ENCODE measurements around the gene VAV1.

VAV1 gene, protein sequence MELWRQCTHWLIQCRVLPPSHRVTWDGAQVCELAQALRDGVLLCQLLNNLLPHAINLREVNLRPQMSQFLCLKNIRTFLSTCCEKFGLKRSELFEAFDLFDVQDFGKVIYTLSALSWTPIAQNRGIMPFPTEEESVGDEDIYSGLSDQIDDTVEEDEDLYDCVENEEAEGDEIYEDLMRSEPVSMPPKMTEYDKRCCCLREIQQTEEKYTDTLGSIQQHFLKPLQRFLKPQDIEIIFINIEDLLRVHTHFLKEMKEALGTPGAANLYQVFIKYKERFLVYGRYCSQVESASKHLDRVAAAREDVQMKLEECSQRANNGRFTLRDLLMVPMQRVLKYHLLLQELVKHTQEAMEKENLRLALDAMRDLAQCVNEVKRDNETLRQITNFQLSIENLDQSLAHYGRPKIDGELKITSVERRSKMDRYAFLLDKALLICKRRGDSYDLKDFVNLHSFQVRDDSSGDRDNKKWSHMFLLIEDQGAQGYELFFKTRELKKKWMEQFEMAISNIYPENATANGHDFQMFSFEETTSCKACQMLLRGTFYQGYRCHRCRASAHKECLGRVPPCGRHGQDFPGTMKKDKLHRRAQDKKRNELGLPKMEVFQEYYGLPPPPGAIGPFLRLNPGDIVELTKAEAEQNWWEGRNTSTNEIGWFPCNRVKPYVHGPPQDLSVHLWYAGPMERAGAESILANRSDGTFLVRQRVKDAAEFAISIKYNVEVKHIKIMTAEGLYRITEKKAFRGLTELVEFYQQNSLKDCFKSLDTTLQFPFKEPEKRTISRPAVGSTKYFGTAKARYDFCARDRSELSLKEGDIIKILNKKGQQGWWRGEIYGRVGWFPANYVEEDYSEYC

DNA sequence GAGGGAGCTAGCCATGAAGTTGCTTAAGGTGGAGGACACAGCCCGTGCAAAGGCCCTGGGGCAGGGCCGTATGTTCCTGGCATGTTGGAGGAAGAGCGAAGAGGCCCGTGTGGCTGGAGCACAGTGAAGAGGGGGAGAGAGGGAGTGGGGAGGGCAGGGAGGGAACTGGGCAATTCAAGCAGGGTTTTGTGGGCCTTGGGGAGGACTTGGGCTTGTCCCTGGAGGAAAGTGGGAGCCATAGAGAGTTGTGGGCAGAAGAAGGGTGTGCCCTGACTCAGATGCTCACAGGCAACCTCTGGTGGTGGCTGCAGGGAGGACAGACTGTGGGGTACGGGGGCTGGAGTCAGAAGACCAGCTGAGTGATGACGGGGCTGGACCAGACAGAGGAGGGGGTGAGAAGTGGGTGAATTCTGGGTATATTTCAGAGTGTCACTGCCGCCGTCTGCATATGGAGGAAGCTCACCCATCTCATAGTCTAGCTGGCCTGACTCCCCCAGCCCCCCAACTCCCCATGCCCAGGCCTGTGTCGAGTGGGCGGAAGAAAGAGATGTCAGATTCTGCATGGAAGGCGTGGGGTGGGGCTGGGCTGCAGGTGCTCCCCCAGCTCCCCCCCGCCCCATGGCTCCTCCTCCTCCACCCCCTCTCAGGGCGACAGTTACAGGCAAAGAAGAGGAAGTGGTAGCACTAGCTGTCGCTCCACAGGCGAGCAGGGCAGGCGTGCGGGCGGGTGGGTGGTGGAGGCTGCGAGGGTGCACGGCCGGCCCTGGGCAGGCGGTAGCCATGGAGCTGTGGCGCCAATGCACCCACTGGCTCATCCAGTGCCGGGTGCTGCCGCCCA is at the start of gene VAV1:
Gene VAV1 (plus strand): TSS at position 681 of the 838 bp plus-strand sequence. CDS start 100 bp downstream, at position 781.
- DNase-seq (ENCODE audit: low read depth): peak; percentile 63

DNA sequence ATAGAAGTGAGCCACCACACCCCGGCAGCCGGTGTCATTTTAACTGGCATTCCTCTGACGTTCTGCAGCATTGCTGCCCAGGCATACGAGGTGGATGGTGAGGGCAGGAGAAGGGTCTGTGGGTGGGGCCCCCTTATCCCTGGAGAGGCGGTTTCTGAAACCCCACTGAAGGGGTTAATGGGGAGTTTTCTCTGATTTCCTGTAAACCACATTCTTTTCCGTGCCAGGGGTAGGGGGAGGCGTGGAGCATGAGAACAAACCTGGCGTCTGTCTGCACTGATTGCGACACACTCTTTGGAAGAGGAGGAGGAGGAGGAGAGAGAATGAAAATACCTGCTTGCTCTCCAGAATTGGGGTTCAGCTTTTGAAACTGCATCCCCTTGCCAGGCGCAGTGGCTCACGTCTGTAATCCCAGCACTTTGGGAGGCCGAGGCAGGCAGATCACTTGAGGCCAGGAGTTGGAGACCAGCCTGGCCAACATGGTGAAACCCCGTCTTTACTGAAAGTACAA is 49.3 kb upstream of the VAV1 start:
- no peak for DNase-seq (ENCODE audit: low read depth)

DNA sequence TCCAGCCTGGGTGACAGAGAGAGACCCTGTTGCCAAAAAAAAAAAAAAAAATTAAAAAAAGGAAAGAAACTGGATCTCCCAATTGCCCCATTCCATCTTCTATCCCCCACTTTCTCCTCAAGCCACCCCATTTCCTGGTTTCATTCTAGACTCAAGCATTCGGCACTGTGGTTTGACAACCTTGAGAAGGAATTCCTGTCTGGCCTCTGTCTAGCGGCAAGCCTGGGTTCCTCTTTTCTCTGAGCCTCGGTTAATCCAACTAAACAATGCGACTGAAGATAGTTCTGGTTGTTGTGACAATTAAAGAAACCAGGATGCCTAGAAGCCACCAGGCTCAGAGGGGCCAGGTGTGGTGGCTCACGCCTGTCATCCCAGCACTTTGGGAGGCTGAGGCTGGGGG is 48.8 kb upstream of the VAV1 start:
- DNase-seq (ENCODE audit: low read depth): no peak

DNA sequence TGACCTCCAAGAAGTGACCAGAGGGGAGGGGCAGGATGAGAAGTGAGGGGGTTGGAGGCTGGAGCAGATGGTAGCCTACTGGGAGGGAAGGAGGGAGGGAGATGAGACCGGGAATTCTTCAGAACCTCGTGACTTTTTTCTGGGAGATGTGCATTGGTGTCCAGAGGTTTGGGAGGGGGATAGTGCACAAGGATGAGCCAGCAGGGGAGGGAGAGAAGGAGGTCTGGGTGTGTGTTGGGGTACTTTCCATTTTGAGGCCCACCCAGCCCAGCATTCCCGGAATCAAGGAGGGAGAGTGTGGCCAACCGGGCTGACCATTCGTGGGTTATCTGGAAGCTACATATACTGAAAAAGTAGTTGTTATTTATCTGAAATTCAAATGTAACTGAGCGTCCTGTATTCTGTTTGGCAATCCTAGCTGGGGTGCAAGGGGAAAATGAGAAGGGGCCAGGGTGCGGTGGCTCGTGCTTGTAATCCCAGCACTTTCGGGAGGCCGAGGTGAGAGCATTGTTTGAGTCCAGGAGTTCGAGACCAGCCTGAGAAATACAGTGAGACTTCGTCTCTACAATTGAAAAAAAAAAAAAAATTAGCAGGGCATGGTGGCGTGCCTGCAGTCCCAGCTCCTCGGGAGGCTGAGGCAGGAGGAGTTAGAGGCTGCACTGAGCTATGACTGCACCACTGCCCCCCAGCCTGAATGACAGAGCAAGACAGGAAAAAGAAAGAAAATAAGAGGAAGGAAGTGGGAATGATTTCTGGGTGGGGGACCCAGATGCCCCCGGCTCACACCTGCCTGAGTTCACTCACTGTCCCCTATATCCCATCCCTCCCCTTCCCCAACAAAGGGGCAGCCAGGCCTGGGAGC is 47.6 kb upstream of the VAV1 start:
- DNase-seq (ENCODE audit: low read depth): no peak

DNA sequence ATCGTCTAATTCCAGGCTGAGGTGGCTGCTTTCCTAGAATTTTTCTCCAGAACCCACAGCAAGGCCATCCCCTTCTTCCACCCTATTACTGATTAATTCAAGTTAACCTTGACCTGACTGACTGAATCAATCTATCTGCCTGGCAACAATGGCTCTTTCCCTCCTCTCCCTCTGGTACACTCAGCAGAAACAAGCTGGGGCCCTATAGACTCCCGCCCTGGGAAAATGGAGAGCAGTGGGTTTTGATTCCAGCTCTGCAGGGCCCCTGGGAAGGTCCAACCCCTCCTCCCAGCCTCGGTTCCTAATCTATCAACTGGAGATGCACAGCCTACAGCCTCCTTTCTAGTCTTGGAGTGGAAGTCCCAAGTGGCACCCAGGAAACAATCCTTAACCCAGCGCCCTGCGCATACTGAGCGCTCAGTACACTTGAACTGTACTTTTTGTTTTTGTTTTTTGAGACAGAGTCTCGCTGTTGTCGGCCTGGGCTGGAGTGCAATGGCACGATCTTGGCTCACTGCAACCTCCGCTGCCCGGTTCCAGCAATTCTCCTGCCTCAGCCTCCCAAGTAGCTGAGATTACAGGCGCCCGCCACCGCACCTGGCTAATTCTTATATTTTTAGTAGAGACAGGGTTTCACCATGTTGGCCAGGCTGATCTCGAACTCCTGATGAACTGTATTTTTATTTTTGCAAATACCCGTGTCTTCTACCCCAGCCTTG is 46.8 kb upstream of the VAV1 start:
- no peak for DNase-seq (ENCODE audit: low read depth)

DNA sequence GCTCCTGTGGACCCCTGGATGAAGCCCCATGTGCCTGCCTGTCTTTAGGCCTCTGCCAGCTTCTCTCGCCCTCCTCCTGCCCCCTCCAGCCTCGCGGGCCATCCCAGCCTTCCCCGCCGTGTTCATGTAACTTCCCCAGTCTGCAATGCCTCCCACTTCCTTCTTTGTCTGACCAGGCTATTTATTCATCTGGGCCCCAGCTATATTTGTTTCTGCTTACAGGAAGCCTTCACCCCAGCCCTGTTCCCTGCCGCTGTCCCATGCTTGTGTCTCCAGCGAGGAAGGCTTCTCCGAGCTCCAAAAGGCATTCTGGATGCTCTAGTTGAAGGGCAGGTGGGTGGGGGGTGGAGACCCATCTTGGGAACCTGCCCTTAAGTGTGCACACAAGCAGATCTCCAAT is 44.2 kb upstream of the VAV1 start:
- DNase-seq (ENCODE audit: low read depth): no peak

DNA sequence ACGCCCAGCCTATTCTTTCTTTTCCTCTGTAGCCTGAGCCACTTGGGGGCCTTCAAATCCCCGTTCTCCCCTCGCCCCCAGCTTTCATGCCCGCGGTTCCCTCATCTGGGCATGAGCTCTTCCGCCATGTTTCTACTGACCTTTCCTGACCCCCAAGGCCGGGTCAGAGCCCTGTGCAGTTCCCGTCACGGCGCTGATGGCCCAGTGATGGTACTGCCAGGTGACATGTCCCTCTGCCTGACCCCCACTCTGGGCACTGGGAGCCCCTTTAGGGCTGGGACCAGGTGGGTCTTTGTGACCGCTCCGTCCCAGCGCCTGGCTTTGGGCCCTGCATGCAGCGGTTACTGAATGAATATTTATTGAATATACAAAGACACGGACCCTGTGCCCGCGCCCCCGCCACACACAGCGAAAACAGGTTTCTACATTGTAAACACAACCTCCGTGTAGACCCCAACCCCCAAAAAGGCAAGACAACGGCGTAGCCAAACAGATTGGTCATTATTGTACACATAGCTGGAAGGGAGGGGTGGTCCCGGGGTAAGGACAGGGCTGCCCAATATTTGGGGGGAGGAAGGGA is 42.8 kb upstream of the VAV1 start:
- no peak for DNase-seq (ENCODE audit: low read depth)

DNA sequence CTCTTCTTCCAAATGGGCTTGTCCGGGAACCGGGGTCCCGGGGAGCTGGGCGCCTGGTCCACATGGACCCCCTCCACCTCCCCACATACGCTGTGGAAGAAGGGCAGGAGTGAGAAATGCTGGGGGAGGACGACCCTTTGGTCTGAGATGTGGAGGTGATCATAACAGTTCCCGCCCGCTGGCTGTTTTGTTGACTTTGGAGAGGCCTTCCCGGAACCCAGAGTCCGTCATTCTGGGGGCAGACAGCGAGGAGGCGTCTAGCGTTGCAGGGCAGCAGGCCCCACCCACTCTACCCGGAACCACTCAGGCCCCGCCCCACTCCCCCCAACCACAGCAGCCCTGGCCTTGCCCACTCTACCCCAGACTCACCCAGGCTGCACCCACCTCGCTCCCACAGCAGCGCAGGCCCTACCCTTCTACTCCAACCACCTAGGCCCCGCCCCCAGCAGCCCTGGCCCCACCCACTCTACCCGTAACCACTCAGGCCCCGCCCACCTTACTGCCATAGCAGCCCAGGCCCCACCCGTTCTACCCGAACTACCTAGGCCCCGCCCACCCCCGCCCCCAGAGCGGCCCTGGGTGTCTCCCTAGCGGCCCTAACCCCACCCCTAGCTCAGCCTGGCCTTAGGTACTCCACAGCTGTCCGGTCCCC is 42.2 kb upstream of the VAV1 start:
- DNase-seq (ENCODE audit: low read depth): no peak

DNA sequence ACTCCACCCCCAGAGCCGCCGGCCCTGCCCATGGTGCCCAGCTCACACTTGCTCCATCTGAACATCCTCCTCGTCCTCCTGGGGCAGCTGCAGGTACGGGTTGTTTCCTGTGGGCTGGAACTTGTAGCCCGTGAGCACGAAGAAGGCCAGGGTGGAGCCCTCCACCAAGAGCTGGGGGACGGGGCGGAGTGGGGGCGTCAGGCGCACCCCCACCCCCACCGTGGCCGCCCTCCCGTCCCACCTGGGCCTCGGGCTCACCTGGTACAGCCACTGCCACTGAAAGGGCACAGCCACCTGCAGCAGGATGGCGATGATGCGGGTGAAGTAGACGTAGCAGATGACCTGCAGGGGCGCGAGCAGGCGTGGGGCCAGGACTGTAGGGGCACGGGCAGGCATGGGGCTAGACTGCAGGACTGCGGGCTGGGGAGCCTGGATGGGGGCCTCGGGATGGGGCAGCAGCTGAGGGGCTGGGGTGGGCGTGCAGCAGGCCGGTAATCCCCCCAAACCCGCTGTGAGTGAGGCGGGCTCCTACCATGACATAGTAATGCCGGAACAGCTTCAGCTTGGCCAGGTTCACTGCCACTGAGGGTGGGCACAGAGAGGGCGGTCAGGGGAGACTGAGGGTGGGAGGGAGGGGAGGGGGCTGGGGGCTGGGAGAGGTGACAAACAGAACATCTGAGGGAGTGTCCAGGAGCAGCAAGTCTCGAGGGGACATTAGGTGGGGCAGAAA is 41.4 kb upstream of the VAV1 start:
- DNase-seq (ENCODE audit: low read depth): no peak

DNA sequence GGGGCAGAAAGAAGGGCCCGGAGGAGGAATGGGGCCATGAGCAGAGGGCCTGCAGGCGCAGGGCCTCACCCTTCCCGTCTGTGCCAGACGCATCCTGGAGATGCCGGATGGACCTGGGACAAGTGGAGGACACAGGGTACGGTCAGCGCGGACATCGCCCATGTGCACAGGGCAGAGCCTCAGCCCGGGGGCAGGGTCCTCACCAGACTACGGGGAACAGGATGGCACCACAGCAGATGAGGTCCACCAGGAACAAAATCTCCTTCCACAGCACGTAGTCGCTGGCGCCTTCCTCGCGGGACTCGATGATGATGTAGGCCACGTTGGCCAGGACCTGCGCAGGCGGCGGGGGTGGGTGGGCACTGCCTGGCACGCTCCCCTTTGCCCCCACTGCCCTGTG is 40.7 kb upstream of the VAV1 start:
- no peak for DNase-seq (ENCODE audit: low read depth)

DNA sequence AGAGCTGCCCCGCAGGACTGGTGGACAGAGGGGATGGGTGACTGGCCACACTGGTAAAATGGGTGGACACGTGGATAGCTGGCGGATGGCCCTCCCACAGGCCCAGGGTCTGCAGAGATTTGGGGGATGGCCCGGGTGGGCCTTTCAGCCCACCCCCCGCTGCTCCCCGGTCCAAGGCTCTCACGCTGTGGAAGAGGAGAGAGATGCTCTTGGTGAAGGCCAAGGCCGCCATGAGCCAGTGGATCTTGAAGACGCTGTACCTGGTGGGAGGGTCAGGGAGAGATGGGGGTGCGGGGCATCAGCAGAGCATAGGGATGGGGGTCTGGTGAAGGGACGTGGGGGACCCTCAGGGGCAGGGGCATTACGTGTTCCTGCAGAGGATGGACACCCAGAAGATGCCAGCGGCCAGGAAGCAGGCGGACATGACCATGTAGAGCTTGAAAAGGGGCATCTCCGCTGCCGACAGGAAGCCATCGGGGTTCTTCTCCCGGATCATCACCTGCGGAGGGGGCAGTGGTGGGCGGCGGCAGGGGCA is 39.6 kb upstream of the VAV1 start:
- DNase-seq (ENCODE audit: low read depth): no peak

DNA sequence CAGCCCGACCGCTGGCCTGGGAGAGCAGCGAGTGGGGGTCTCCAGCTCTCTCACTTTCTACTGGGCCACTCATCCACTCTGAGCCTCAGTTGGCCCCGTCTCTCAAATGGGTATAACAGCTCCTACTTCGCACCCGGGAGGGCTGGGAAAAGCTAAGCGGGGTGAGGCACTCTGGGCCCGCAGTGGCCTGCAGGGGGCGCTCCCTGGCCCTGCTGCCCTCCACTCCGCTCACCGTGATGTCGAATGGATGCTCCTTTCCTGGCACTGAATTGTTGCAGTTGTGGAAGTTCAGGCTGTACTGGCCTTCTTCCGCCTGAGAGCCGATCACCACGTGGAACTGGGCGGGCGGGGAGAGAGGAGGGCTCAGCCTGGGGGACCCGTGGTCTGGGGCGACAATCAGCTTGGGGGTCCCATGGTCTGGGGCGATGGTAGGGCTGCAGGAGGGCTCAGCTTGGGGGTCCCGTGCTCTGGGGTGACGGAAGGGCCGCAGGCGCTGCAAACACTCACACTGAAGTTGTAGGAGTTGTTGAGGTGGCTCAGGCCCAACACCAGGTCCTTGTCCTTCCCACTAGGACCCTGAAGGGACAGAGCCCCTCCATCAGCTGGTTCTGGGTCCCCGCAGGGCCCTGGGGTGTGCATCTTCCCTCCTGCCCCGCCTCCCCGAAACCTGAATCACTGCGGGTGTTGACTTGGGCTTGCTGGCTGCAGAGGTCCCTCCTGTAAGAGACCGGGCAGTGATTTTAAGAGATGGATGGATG is 39.0 kb upstream of the VAV1 start:
- DNase-seq (ENCODE audit: low read depth): no peak

DNA sequence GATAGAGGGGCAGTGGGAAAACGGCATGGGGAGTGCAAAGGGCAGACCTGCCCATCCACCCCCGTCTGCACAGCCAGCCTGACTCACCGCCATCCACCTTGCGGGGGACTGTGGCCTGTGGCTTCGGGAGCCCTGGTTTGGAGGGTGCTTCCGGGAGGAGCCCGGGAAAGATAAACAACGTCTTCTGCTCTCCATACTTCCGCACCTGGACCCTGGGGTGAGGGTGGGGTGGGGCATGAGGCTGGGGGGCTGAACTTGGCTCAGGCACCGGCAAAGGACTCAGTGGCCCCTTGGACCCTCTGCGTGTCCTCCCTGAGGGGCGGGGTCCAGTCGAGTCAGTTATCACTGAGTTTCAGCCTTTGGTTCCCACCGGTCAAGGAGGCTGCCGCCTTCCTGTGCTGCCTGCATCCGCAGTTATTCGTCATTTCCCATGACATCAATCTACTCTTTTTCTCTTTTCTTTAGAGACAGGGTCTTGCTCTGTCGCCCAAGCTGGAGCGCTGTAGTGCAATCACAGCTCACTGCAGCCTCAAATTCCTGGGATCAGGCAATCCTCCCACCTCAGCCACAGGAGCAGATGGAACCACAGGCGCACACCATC is 38.3 kb upstream of the VAV1 start:
- DNase-seq (ENCODE audit: low read depth): no peak

DNA sequence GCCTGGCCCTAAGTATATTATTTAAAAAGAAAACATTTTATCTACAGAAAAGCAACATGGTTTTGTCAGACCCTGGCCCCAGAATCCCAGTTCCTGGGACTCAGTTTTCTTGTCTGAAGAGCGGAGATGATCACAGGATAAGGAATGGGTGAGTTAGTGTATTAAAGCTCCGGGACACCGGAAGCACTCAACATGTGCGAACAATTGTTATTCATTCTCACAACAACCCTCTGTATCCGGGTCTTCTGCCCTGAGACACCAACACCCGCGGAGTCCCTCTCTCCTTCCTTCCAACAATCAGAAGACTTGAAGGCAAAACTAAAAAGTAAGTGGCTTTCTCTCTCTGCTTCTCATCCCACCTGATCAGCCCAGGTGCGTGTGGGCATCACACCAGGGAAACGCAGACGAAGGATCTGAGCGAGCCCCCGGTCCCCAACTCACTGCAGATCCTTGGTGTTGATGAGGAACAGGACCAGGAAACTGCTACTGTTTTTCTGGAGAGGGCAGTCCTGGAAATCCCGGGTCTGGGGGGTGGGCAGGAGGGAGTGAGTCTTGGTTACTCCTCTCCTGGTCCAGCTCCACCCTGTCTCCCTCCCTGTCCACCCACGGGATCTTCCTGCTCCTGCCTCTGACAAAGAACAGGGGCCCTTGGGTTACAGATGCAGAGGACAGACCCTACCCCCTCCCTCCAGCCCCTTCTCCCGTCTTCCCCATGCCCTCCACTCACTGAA is 37.2 kb upstream of the VAV1 start:
- no peak for DNase-seq (ENCODE audit: low read depth)

DNA sequence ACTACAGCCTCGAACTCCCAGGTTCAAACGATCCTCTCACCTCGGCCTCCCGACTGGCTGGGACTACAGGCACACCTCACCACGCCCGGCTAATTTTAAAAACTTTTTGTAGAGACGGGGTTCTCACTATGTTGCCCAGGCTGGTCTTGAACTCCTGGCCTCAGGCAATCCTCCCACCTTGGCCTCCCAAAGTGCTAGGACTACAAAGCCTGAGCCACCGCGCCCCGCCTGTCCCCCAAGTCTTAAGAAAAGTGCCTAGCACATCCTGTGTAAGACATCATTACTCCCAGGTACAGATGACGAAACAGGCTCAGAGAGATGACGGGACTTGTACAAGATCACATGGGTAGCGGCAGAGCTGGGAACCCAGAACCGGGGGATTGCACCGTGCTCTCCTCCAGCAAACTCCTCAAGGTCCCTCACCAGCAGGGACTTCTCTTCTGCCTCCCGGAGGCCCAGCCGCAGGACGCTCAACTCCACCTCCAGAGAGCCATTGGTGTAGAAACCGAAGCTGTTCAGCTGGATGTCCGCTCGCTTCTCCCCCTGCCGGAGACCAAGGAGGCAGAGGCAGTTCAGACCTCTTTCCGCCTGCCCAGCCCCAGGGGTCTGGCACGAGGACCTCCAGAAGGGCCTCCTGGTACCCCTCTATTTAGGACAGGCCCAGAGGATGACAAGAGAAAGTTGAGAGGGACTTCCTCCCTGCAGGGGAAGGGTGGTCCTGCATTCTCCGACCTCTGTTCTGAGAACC is 36.2 kb upstream of the VAV1 start:
- DNase-seq (ENCODE audit: low read depth): no peak

DNA sequence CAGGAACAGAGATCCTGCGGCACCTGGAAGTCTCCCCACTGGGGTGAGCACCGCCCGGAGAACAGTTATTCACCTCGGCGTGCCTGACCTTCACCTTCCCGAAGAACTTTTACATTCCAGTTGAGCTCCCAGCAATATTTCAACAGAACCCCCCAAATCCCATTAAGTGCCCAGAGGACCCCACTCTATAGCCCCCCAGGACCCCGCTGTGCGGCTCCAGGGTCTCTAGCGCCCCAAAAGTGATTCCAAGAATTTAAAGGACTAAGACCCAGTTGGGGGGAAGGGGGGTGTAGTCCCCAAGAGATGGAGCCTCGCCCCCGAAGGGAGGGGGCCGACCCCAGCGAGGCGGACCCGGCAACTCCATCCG is 35.6 kb upstream of the VAV1 start:
- no peak for DNase-seq (ENCODE audit: low read depth)
